ENCODE data around the gene AGPAT4.

The AGPAT4 gene

DNA sequence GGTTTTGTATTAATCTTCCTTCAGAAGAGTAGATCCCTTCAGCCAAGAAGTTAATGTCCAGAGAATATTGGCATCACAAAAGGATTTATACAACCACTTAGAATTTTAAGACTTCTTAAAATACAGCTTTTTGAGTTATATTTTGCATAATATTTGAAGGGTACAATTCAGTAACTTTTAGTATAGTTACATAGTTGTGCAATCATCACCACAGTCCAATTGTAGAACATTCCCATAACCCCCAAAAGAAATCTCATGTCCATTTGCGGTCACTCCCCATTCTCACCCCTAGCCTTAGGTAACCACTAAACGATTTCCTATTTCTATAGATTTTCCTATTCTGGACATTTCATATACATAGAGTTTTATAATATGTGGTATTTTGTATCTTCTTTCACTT, 155.9 kb downstream of the AGPAT4 start:
- FAIRE-seq (no peak), DNase-seq (ENCODE audit: insufficient read length, low spot score) (no peak)
- TF ChIP-seq POLR2A (IDR thresholded peaks at IDR 0.05; ENCODE audit: low read depth, low read length) = no peak

GRCh38 chr6:161117308-161117707, 156.6 kb downstream of the AGPAT4 start:
- FAIRE-seq = no peak
- no peak for DNase-seq (ENCODE audit: insufficient read length, low spot score)
- no peak for TF ChIP-seq POLR2A (IDR thresholded peaks at IDR 0.05; ENCODE audit: low read depth, low read length)

- TF ChIP-seq POLR2A (IDR thresholded peaks at IDR 0.05; ENCODE audit: low read depth, low read length) = no peak
- FAIRE-seq = no peak
- DNase-seq (ENCODE audit: insufficient read length, low spot score) = no peak
Measured at GRCh38 chr6:161116554-161116953, 157.3 kb downstream of the AGPAT4 start.

DNA sequence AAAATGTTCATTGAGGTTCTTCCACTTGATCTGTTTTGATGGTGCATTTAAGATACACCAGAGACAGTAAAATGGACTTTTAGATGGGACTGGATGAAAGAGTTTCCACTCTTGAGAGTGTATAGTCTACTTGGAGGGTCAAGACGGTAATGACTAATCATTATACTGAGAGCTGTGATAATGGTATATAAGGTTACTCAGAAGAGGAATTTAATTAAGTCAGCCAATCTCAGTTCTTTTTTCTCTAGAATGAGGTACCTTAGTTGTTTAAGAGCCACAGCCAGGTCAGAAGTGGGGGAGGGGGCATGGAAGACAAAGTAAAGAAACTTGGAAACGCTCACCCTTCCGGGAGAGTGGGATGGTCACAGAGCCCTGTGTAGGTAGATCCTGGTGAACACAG, 158.4 kb downstream of the AGPAT4 start:
- no peak for FAIRE-seq
- no peak for TF ChIP-seq POLR2A (IDR thresholded peaks at IDR 0.05; ENCODE audit: low read depth, low read length)
- DNase-seq (ENCODE audit: insufficient read length, low spot score) = no peak

GRCh38 chr6:161111261-161111660, 162.6 kb downstream of the AGPAT4 start:
- FAIRE-seq = no peak
- no peak for DNase-seq (ENCODE audit: insufficient read length, low spot score)
- TF ChIP-seq POLR2A (IDR thresholded peaks at IDR 0.05; ENCODE audit: low read depth, low read length) = no peak

GRCh38 chr6:161110028-161110779, 163.7 kb downstream of the AGPAT4 start:
- TF ChIP-seq POLR2A (IDR thresholded peaks at IDR 0.05; ENCODE audit: low read depth, low read length) = no peak
- no peak for FAIRE-seq
- DNase-seq (ENCODE audit: insufficient read length, low spot score) = no peak

DNA sequence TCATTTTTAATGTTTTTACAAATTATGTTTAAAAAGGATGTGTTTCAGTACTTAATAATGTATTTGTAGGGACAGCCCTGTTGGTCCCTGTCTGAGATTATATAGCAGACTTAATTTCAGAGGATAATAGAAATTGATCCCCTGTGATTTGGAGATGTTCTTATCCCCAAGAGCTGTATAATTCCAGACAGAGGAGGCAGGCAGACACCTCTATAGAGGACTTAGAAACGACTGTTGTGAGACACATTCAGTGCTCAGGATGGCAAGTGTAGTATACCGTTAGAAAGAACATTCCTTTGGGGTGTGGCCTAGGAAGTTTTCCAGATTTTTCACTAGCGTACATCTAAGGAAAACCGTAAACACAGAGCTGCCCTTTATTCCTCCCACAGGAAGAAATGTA, 164.5 kb downstream of the AGPAT4 start:
- FAIRE-seq (no peak), DNase-seq (ENCODE audit: insufficient read length, low spot score) (no peak)
- TF ChIP-seq POLR2A (IDR thresholded peaks at IDR 0.05; ENCODE audit: low read depth, low read length) = no peak

DNA sequence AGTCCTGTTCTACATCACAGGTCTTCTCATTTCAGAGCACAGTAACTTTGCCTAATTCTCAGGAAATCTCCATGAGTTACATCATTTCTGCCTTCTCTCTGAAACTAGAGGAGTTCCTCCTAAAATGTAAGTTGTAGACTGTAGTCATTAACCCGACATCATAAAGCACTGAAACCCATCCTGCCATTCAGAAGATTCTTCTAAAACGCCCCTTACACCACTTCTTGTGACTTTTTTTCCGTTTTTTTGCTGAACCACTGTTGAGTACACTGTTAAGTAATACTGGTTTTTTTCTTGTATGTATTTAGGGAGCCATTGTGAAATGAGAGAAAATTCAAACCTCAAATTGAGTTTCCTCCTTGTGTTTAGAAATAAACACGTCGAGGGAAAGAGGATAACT, 164.9 kb downstream of the AGPAT4 start:
- FAIRE-seq (no peak), DNase-seq (ENCODE audit: insufficient read length, low spot score) (no peak)
- TF ChIP-seq POLR2A (IDR thresholded peaks at IDR 0.05; ENCODE audit: low read depth, low read length) = no peak

DNA sequence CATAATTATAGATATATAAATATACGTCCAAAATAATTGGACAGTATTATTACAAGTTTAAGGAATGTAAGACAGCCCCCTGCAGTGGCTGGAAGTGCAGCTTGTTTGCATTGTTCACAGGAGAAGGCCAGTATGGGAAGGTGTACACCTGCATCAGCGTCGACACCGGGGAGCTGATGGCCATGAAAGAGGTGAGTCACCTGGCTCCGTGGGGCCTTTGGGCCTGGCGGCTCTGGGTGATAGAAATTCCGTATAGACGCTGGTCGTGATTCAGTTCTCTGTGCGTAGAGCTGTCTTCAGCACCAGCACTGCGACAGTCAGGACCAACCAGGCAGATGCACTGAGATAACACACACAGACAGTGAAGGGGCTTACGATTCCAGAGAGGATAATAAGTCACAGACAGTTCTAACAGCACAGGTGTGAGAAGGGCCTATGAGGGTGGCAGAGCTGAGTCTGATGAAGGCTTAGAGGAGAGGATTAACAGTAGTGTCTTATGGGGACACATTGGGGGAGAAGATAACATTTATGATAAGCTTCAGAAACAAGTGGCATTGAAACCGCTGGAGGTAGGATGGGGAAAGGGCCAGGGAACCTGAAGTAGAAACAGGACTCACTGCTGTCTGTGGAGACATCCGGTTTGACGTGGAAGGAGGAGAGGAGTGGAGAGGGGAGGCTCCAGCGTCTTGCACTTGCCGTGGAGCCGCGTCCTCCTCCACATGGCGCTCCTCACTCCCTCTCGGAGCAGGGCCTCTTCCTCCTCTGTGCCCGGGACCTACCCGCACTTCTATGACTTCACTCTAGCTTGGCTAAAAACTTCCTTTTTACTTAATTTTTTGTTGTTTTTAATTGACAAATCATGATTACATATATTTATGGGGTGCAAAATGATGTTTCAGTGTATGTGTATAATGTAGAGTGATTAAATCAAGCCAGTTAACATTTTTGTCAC, 165.8 kb downstream of the AGPAT4 start:
- TF ChIP-seq POLR2A (IDR thresholded peaks at IDR 0.05; ENCODE audit: low read depth, low read length) = no peak
- DNase-seq (ENCODE audit: insufficient read length, low spot score) (no peak), FAIRE-seq (no peak)

DNA sequence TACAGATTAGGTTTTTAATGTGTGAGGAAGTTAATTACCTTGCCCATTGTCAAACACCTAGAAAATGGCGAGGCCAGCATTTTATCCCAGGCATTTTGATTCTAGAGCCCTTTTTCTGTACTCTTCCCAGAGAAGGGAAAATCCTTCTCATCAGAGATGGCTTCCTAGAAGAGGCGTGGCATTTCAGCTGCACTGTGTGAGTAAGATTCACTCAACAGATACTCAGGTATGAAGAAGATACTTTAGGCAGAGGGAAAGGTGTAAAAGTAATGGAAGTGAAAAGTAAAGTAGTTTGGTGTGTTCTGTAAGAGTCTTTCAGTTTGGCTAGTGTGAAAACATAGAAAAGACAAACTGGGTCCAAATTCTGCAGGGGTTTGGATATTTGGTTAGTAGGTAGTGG, 168.5 kb downstream of the AGPAT4 start:
- DNase-seq (ENCODE audit: insufficient read length, low spot score) (no peak), FAIRE-seq (no peak)
- no peak for TF ChIP-seq POLR2A (IDR thresholded peaks at IDR 0.05; ENCODE audit: low read depth, low read length)

DNA sequence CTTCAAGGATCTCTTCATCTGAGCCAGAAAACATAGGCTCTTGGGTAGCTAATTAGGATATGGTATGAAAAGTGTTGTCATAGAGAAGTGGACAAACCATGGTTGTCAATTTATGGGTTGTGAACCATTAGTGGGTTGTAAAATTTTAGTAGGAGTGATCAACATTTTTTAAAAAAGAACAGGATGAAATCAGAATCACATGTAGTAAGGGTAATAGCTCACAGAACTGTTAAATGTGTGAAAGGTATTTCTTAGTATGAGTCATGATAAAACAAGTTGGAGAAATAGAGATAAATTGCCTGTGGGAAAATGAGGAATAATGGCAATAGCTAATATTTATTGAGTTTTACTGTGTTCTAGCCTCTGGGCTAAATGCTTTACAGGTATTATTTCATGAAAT, 168.9 kb downstream of the AGPAT4 start:
- no peak for TF ChIP-seq POLR2A (IDR thresholded peaks at IDR 0.05; ENCODE audit: low read depth, low read length)
- no peak for FAIRE-seq
- no peak for DNase-seq (ENCODE audit: insufficient read length, low spot score)

- FAIRE-seq (no peak), DNase-seq (ENCODE audit: insufficient read length, low spot score) (no peak)
- TF ChIP-seq POLR2A (IDR thresholded peaks at IDR 0.05; ENCODE audit: low read depth, low read length) = no peak
Measured at GRCh38 chr6:161103475-161103874, 170.4 kb downstream of the AGPAT4 start.

DNA sequence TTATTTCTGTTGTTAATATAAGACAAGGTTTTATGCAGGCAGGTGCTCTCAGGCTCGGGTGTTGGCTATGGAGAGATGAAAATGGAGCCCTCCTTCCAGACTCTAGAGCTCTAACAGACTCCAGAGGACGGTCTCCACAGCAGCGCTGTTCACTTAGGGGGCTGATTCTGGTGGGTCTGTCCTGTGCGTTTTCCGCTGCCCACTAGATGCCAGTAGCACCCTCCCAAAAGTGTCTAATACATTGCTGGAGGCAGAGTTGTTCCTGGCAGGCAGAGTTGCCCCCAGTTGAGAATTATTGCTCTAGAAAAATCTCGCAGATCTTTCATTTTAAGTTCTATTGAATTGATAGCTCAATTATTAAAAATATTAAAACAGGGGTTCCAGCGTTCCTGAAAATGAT, 172.3 kb downstream of the AGPAT4 start:
- no peak for FAIRE-seq
- DNase-seq (ENCODE audit: insufficient read length, low spot score) = no peak

DNA sequence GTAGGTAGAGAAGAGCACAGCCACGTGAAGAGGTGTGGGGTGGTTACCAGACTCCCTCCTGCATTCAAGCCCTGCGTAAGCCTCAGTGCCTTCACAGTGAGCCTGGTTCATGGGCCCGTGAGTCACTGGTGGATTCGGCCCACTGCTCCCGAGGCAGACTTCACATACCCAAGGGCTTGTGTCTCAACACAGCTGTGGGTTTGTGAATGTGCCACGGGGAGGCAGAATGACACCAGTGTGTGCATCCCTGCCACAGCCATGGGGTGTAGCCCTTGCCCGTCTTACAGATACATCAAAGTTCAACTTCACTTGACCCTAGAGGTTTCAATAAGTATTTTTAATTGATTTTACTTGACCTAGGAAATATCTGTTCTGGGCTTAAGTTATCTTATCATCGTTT, 173.8 kb downstream of the AGPAT4 start:
- no peak for FAIRE-seq
- DNase-seq (ENCODE audit: insufficient read length, low spot score) = no peak
- TF ChIP-seq POLR2A (IDR thresholded peaks at IDR 0.05; ENCODE audit: low read depth, low read length) = no peak

More for the DNA sequence above, 172.3 kb downstream of the AGPAT4 start:
- no peak for TF ChIP-seq POLR2A (IDR thresholded peaks at IDR 0.05; ENCODE audit: low read depth, low read length)

- no peak for TF ChIP-seq POLR2A (IDR thresholded peaks at IDR 0.05; ENCODE audit: low read depth, low read length)
- FAIRE-seq (no peak), DNase-seq (ENCODE audit: insufficient read length, low spot score) (no peak)
Measured at GRCh38 chr6:161095916-161096315, 177.9 kb downstream of the AGPAT4 start.

Data from H54 (cell line).